Stomach (tissue), 4 donors: ENCODE data around the gene AIG1.

Experiments
- CTCF ChIP-seq, 7 experiments: fragments of 450-650 bp in 4 of 7; fragments of 200-600 bp in 3 of 7; sonication (generic) in 3 of 7; IDR thresholded peaks; one replicate each; pipeline ENCODE4 v1.5.1; 2016 to 2019; ENCODE audit warnings: antibody characterized with exemption in 7 of 7, control low read depth in 2 of 7, mild to moderate bottlenecking in 1 of 7
- POLR2A ChIP-seq, 4 donors: fragments of 450-650 bp; IDR thresholded peaks; one replicate each; pipeline ENCODE4 v1.6.1; 2016; ENCODE audit warnings: antibody characterized with exemption in 4 of 4, control low read depth in 2 of 4, mild to moderate bottlenecking in 1 of 4, moderate library complexity in 1 of 4
- POLR2AphosphoS5 ChIP-seq, 3 donors: sonication (generic); formaldehyde crosslinking; IDR thresholded peaks; one replicate each; pipeline ENCODE4 v1.6.1; 2016; ENCODE audit warnings: antibody characterized with exemption in 3 of 3

GRCh38 chr6:143295932-143296331, 235.2 kb downstream of the AIG1 start:
- TF ChIP-seq POLR2AphosphoS5 (IDR thresholded peaks at IDR 0.05), result no peak
- TF ChIP-seq CTCF (IDR thresholded peaks at IDR 0.05), result no peak
- no peak for TF ChIP-seq POLR2A (IDR thresholded peaks at IDR 0.05)
